Mesenchymal stem cell (in vitro differentiated cells and primary cell): Measurements from ENCODE around the gene CNN3.

ENCODE experiments used
- DNase-seq: peaks from one replicate; pipeline ENCODE4 v3.0.0-alpha.2; 2013
- H2AFZ ChIP-seq: one replicate; pipeline ENCODE4 v1.6.1; 2013; ENCODE audit warnings: low read depth, mild to moderate bottlenecking, control low read depth, inconsistent platforms, low read length, moderate library complexity
- H2AK5ac ChIP-seq: 2 replicates; pipeline ENCODE4 v1.6.1; 2013; ENCODE audit warnings: low read length, moderate library complexity, mild to moderate bottlenecking, inconsistent platforms; ENCODE audit not compliant: severe bottlenecking
- H2BK120ac ChIP-seq: one replicate; pipeline ENCODE4 v1.6.1; 2013; ENCODE audit warnings: low read depth, mild to moderate bottlenecking, inconsistent platforms, low read length, moderate library complexity
- H2BK12ac ChIP-seq, 2 experiments: one replicate each; pipeline ENCODE4 v1.6.1; 2013; ENCODE audit warnings: inconsistent platforms in 2 of 2, low read length in 2 of 2, mild to moderate bottlenecking in 2 of 2, moderate library complexity in 2 of 2, control low read depth in 1 of 2
- H2BK15ac ChIP-seq: one replicate; pipeline ENCODE4 v1.6.1; 2013; ENCODE audit warnings: mild to moderate bottlenecking, low read depth, inconsistent platforms; ENCODE audit not compliant: poor library complexity, severe bottlenecking
- H2BK5ac ChIP-seq: 2 replicates; pipeline ENCODE4 v1.6.1; 2013; ENCODE audit warnings: low read depth, mild to moderate bottlenecking, low read length, control low read depth, inconsistent platforms; ENCODE audit not compliant: poor library complexity, severe bottlenecking
- H3K14ac ChIP-seq, 2 experiments: one replicate each; pipeline ENCODE4 v1.6.1; 2013; ENCODE audit warnings: inconsistent platforms in 2 of 2, low read length in 2 of 2, control low read depth in 1 of 2, mild to moderate bottlenecking in 1 of 2, moderate library complexity in 1 of 2
- H3K18ac ChIP-seq, 2 experiments: one replicate each; pipeline ENCODE4 v1.6.1; 2013; ENCODE audit warnings: inconsistent platforms in 2 of 2, low read length in 2 of 2, control low read depth in 1 of 2, low read depth in 1 of 2, mild to moderate bottlenecking in 1 of 2
- H3K23ac ChIP-seq, 2 experiments: one replicate each; pipeline ENCODE4 v1.6.1; 2013; ENCODE audit warnings: inconsistent platforms in 2 of 2, low read length in 2 of 2, mild to moderate bottlenecking in 2 of 2, moderate library complexity in 2 of 2, control low read depth in 1 of 2
- H3K27ac ChIP-seq: 2 replicates; pipeline ENCODE4 v1.5.1; 2013; ENCODE audit warnings: mild to moderate bottlenecking, moderate library complexity, low read length, control low read depth, inconsistent platforms; ENCODE audit not compliant: poor library complexity, severe bottlenecking
- H3K27me3 ChIP-seq, 2 experiments: 2 replicates each; pipeline versions ENCODE4 v1.6.1 to v1.7.0; 2013; ENCODE audit warnings: low read length in 2 of 2, mild to moderate bottlenecking in 2 of 2, moderate library complexity in 2 of 2, control low read depth in 1 of 2, inconsistent platforms in 1 of 2; ENCODE audit not compliant: control insufficient read depth in 1 of 2, insufficient read depth in 1 of 2
- H3K36me3 ChIP-seq, 2 experiments: 2 replicates each; pipeline versions ENCODE4 v1.6.1 to v1.7.0; 2013; ENCODE audit warnings: low read length in 2 of 2, control low read depth in 1 of 2, inconsistent platforms in 1 of 2, low read depth in 1 of 2, mild to moderate bottlenecking in 1 of 2; ENCODE audit not compliant: insufficient read depth in 2 of 2, control insufficient read depth in 1 of 2
- H3K4ac ChIP-seq, 2 experiments: one replicate each; pipeline ENCODE4 v1.6.1; 2013; ENCODE audit warnings: inconsistent platforms in 2 of 2, low read length in 2 of 2, mild to moderate bottlenecking in 2 of 2, moderate library complexity in 2 of 2, control low read depth in 1 of 2, low read depth in 1 of 2
- H3K4me1 ChIP-seq: 2 replicates; pipeline ENCODE4 v1.6.1; 2013; ENCODE audit warnings: low read depth, low read length, control low read depth; ENCODE audit not compliant: control insufficient read depth, insufficient read depth
- H3K4me2 ChIP-seq: 2 replicates; pipeline ENCODE4 v1.6.1; 2013; ENCODE audit warnings: low read length, mild to moderate bottlenecking, inconsistent platforms; ENCODE audit not compliant: poor library complexity, severe bottlenecking
- H3K4me3 ChIP-seq, 2 experiments: 2 replicates each; pipeline versions ENCODE4 v1.5.1 to v1.7.0; 2013; ENCODE audit warnings: low read length in 2 of 2, mild to moderate bottlenecking in 2 of 2, control low read depth in 1 of 2, low read depth in 1 of 2; ENCODE audit not compliant: insufficient read depth in 1 of 2
- H3K79me1 ChIP-seq: replicated peaks from 2 replicates; pipeline ENCODE4 v1.6.1; 2013; ENCODE audit warnings: mild to moderate bottlenecking, control low read depth, low read length, inconsistent platforms; ENCODE audit not compliant: poor library complexity, severe bottlenecking
- H3K9ac ChIP-seq: 2 replicates; pipeline ENCODE4 v1.7.0; 2013; ENCODE audit warnings: mild to moderate bottlenecking, low read length, moderate library complexity
- H3K9me3 ChIP-seq: 2 replicates; pipeline ENCODE4 v1.7.0; 2013; ENCODE audit warnings: mild to moderate bottlenecking, low read length; ENCODE audit not compliant: control insufficient read depth
- H4K8ac ChIP-seq: one replicate; pipeline ENCODE4 v1.6.1; 2013; ENCODE audit warnings: inconsistent platforms, mild to moderate bottlenecking, low read length, moderate library complexity
- H4K91ac ChIP-seq: one replicate; pipeline ENCODE4 v1.6.1; 2013; ENCODE audit warnings: mild to moderate bottlenecking, low read length, inconsistent platforms
- WGBS: methylation state at CpG from one replicate; pipeline ENCODE4 v1.1.7; 2013; ENCODE audit warnings: mixed read lengths; 5-methylcytosine and 5-hydroxymethylcytosine counted together

CNN3 gene

GRCh38 chr1:94908965-94909364, 17.9 kb downstream of the CNN3 start:
- DNase-seq = no peak
- H3K4ac ChIP-seq = no peak overlapping the region
- no peak overlapping the region for H4K8ac ChIP-seq
- H3K4me1 ChIP-seq = peaks cover 9% of the 10 kb centered on the region
- no peak overlapping the region for H2BK5ac ChIP-seq
- H3K9me3 ChIP-seq = no peaks in the 10 kb centered on the region
- peaks cover 7 to 18% of the 10 kb centered on the region in 2 experiments for H3K36me3 ChIP-seq
- WGBS = 100% methylated on average over 1 of the region's 2 CpGs
- no peak overlapping the region for H3K14ac ChIP-seq
- H2BK12ac ChIP-seq = no peak overlapping the region
- no peak overlapping the region for H4K91ac ChIP-seq
- no peak overlapping the region for H2BK15ac ChIP-seq
- no peak overlapping the region for H2BK120ac ChIP-seq
- H3K27ac ChIP-seq = no peak overlapping the region
- no peak overlapping the region for H3K4me3 ChIP-seq
- H3K4me2 ChIP-seq = no peak overlapping the region
- no peaks in the 10 kb centered on the region for H3K79me1 ChIP-seq
- H2AFZ ChIP-seq = no peak overlapping the region
- H3K27me3 ChIP-seq = no peaks in the 10 kb centered on the region
- H3K18ac ChIP-seq = no peak overlapping the region
- H2AK5ac ChIP-seq = no peak overlapping the region
- no peak overlapping the region for H3K23ac ChIP-seq
- H3K9ac ChIP-seq = no peak overlapping the region

GRCh38 chr1:94908190-94908589, 18.7 kb downstream of the CNN3 start:
- WGBS = 95% methylated on average over 7 of the region's 7 CpGs
- H3K36me3 ChIP-seq = peaks cover 7 to 22% of the 10 kb centered on the region in 2 experiments
- no peak for DNase-seq
- no peak overlapping the region for H3K14ac ChIP-seq
- no peak overlapping the region for H2BK5ac ChIP-seq
- H2BK120ac ChIP-seq = no peak overlapping the region
- no peaks in the 10 kb centered on the region for H3K9me3 ChIP-seq
- no peaks in the 10 kb centered on the region for H3K79me1 ChIP-seq
- H3K4ac ChIP-seq = no peak overlapping the region
- H4K91ac ChIP-seq = no peak overlapping the region
- no peak overlapping the region for H3K23ac ChIP-seq
- no peak overlapping the region for H3K9ac ChIP-seq
- no peak overlapping the region for H2BK12ac ChIP-seq
- peaks cover 10% of the 10 kb centered on the region for H3K4me1 ChIP-seq
- no peaks in the 10 kb centered on the region for H3K27me3 ChIP-seq
- no peak overlapping the region for H2AK5ac ChIP-seq
- no peak overlapping the region for H2AFZ ChIP-seq
- H4K8ac ChIP-seq = no peak overlapping the region
- no peak overlapping the region for H2BK15ac ChIP-seq
- no peak overlapping the region for H3K18ac ChIP-seq
- no peak overlapping the region for H3K4me3 ChIP-seq
- H3K4me2 ChIP-seq = no peak overlapping the region
- no peak overlapping the region for H3K27ac ChIP-seq

DNA sequence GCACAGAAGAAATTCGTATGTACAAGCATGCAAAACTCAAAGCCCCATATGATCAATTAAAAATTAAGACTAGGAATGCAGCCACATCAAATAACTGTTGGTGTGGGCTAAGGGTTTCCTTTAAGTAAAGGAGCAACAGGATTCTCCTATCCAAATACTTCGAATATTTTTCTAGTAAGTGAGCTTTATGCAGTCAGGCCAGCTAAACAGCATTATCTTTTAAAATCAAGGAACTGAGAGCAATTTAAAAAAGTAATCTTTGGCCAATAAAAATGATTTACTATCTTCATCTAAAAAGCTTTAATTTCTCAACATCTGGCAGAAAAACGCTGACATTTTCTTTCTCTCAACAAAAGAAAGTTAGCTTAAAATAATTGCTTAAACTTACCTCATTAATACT, 19.8 kb downstream of the CNN3 start:
- Histone ChIP-seq H3K4ac (no peak overlapping the region), H4K91ac (no peak overlapping the region), H2AFZ (no peak overlapping the region), H3K23ac (no peak overlapping the region), H3K14ac (no peak overlapping the region), H3K4me2 (no peak overlapping the region), H2AK5ac (no peak overlapping the region), H3K4me3 (no peak overlapping the region), H3K9ac (no peak overlapping the region), H2BK120ac (no peak overlapping the region), H2BK12ac (no peak overlapping the region), H3K79me1 (no peaks in the 10 kb centered on the region), H3K4me1 (peaks cover 8% of the 10 kb centered on the region), H3K9me3 (no peaks in the 10 kb centered on the region), H2BK15ac (no peak overlapping the region), H3K36me3 (peaks cover 7 to 33% of the 10 kb centered on the region in 2 experiments), H3K18ac (no peak overlapping the region), H3K27me3 (no peaks in the 10 kb centered on the region), H2BK5ac (no peak overlapping the region), H4K8ac (no peak overlapping the region), H3K27ac (no peak overlapping the region)
- DNase-seq = no peak
- WGBS = 98% methylated on average over 1 of the region's 3 CpGs

DNA sequence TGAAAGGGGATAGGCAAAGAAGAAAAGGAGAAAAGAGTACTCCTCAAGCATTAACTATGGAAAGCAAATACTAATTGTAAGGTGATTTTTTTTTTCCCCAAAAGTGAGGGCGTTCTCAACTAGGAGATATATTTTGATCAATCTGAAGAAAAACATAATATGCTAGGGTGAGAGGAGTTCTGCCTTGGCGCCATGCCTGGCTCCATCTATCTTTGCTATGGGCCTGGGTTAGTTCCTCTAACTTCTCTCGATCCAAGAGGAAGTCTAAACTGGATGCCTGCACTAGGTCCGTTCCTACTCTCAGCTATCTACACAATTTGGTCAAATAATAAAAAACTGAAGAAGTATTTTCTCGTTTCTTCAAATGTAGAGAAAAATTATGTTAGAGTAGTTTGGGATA, 20.5 kb downstream of the CNN3 start:
- no peak for DNase-seq
- Histone ChIP-seq H3K9me3 (no peaks in the 10 kb centered on the region), H2BK12ac (no peak overlapping the region), H4K8ac (no peak overlapping the region), H2BK5ac (no peak overlapping the region), H2AK5ac (no peak overlapping the region), H3K14ac (no peak overlapping the region), H3K4ac (no peak overlapping the region), H3K27me3 (no peaks in the 10 kb centered on the region), H2AFZ (no peak overlapping the region), H4K91ac (no peak overlapping the region), H2BK15ac (no peak overlapping the region), H3K27ac (no peak overlapping the region), H3K4me2 (no peak overlapping the region), H3K4me1 (peaks cover 8% of the 10 kb centered on the region), H3K36me3 (peaks cover 7 to 40% of the 10 kb centered on the region in 2 experiments), H3K79me1 (no peaks in the 10 kb centered on the region), H3K4me3 (no peak overlapping the region), H3K18ac (no peak overlapping the region), H3K23ac (no peak overlapping the region), H2BK120ac (no peak overlapping the region), H3K9ac (no peak overlapping the region)
- 92% methylated on average over 3 of the region's 5 CpGs for WGBS
